Fibroblast of skin of left quadriceps (primary cell): Measurements from ENCODE around the gene ISM1.

Experiments used
- DNase-seq, 2 experiments: peaks; one replicate each; pipeline ENCODE4 v3.0.0-alpha.2; 2013; ENCODE audit warnings: low read depth in 2 of 2

The ISM1 gene

GRCh38 chr20:13348311-13349234, 127.5 kb downstream of the ISM1 start:
- no peak for DNase-seq

DNA sequence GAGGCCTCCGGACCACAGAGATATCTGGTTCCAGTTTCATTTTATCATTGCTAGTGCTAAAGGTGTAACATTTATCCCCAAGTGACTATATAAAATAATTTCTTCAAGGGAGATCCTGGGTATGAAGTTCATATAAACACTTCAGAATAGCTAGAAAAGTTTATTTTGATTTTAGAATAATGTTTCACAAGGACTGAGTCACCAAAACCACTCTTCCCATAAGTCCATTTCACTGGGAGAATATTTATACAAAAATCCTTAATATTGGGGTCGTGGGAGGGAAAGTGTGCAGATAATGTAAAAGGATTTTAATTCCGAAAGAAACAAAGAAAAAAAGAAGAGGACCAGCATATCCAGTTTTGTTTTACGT, 128.1 kb downstream of the ISM1 start:
- DNase-seq: no peak
